ENCODE results near the gene SIGLEC8. TPM values are rescaled to one million over a fixed set of nuclear protein-coding genes. Genes with fewer than 3 reads are reported as not detected.
"Not testable (repeated sequence)": the region's sequence is repeated elsewhere in the genome, so short reads cannot be mapped to it uniquely, and the experiment has no call there.

The SIGLEC8 gene
- total RNA-seq, 4 donors from 2014 or later = 0.21 to 0.34 TPM; not detected in 2

- Histone ChIP-seq H3K36me3 (no peaks in the 10 kb centered on the region), H3K4me1 (no peaks in the 10 kb centered on the region), H3K27ac (no peak overlapping the region), H3K4me3 (no peak overlapping the region), H3K9me3 (no peaks in the 10 kb centered on the region), H3K27me3 (no peaks in the 10 kb centered on the region)
- TF ChIP-seq POLR2A (IDR thresholded peaks at IDR 0.05) = no peak
- TF ChIP-seq CTCF (IDR thresholded peaks at IDR 0.05) = no peak
- DNase-seq = no peak
- intact Hi-C loops (cut with DNase I; ENCODE audit: low total_unique reads) = no loop called here
Observed at GRCh38 chr19:51418707-51419106, 39.5 kb downstream of the SIGLEC8 start.

GRCh38 chr19:51417810-51418157, 40.5 kb downstream of the SIGLEC8 start:
- no peak overlapping the region for H3K4me3 ChIP-seq
- no peaks in the 10 kb centered on the region for H3K27me3 ChIP-seq
- TF ChIP-seq CTCF (IDR thresholded peaks at IDR 0.05) = no peak
- TF ChIP-seq POLR2A (IDR thresholded peaks at IDR 0.05) = no peak
- no peaks in the 10 kb centered on the region for H3K9me3 ChIP-seq
- no peak for DNase-seq
- no peaks in the 10 kb centered on the region for H3K36me3 ChIP-seq
- no peak overlapping the region for H3K27ac ChIP-seq
- no peaks in the 10 kb centered on the region for H3K4me1 ChIP-seq
- intact Hi-C loops (cut with DNase I; ENCODE audit: low total_unique reads) = no loop called here

GRCh38 chr19:51417107-51417809, 41.0 kb downstream of the SIGLEC8 start, which contains the start of gene SIGLEC10:
Gene SIGLEC10, minus strand, starts transcription at chr19:51417642. Its CDS starts 61 bp downstream, at chr19:51417581.
- TF ChIP-seq CTCF (IDR thresholded peaks at IDR 0.05) (no peak), POLR2A (IDR thresholded peaks at IDR 0.05) (no peak)
- Histone ChIP-seq H3K27me3 (no peaks in the 10 kb centered on the region), H3K4me3 (no peak within 1 kb of the TSS), H3K36me3 (no peaks in the 10 kb centered on the region), H3K27ac (no peak within 1 kb of the TSS), H3K9me3 (no peaks in the 10 kb centered on the region), H3K4me1 (no peaks in the 10 kb centered on the region)
- no peak for DNase-seq
- intact Hi-C loops (cut with DNase I; ENCODE audit: low total_unique reads) = no loop called here

- H3K4me1 ChIP-seq; H3K4me3 ChIP-seq; H3K27me3 ChIP-seq; H3K36me3 ChIP-seq; DNase-seq; H3K9me3 ChIP-seq; H3K27ac ChIP-seq; intact Hi-C loops (cut with DNase I; ENCODE audit: low total_unique reads): not testable (repeated sequence)
Observed at GRCh38 chr19:51416422-51416821, 41.8 kb downstream of the SIGLEC8 start.

- TF ChIP-seq CTCF (IDR thresholded peaks at IDR 0.05) (no peak), POLR2A (IDR thresholded peaks at IDR 0.05) (no peak)
- no peaks in the 10 kb centered on the region for H3K9me3 ChIP-seq
- H3K27me3 ChIP-seq = no peaks in the 10 kb centered on the region
- no peak overlapping the region for H3K27ac ChIP-seq
- no peaks in the 10 kb centered on the region for H3K4me1 ChIP-seq
- no peaks in the 10 kb centered on the region for H3K36me3 ChIP-seq
- H3K4me3 ChIP-seq = no peak overlapping the region
- DNase-seq = no peak
- intact Hi-C loops (cut with DNase I; ENCODE audit: low total_unique reads) = no loop called here
Observed at GRCh38 chr19:51415187-51415586, 43.1 kb downstream of the SIGLEC8 start.

Data from uterus (tissue), 4 donors.